ENCODE data around the gene BMERB1.
A peak's percentile ranks its signal among the peaks of the same experiment; 100 is the strongest.
"Not testable (repeated sequence)": the region's sequence is repeated elsewhere in the genome, so short reads cannot be mapped to it uniquely, and the experiment has no call there.

The BMERB1 gene

DNA sequence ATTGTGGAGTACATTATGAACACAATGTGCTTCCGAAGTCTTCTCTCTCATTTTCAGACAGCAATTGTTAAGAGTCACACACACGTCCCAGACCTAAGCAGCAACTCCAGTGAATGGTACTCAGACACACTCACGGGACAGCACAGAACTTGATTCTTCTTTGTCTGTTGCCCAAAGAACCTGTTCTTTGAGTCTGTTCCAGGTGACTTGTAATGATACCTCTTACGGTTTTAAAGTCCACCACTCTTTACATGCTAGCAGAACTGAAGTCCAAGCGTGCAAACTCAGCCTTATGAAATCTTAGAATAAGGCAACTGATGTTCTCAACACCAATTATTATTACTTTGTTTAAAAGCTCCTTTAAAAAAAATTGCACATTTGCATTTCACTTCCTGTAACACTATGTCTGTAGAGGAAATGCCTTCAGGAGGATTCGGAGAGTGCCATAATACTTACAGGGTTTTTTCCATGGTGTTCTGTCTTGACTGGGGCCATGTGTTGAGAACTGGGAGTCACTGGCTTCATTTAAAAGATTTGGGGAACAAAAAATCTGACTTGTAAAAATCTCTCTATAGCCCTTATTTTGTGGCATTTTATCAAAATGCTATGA, 160.4 kb downstream of the BMERB1 start:
- no peak for DNase-seq (ENCODE audit: low spot score)

DNA sequence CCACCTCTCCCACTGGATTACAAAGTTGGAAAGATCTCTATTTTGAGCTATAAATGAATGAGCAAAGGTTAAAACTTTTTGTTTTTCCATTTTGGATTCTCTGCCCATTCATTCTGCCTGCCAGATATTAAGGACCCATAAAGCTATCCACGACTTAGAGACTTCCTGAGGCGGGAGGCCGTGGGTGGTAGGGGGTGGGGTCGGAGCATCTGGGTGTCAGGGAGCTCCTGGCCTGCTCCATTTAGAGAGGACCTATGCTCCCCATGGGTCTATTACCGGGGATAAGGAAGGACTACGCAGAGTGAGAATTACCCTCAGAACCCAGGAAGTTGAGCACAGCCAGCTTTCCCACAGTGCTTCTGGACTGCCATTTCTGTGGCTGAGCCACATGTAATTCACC, 162.7 kb downstream of the BMERB1 start:
- no peak for DNase-seq (ENCODE audit: low spot score)

DNA sequence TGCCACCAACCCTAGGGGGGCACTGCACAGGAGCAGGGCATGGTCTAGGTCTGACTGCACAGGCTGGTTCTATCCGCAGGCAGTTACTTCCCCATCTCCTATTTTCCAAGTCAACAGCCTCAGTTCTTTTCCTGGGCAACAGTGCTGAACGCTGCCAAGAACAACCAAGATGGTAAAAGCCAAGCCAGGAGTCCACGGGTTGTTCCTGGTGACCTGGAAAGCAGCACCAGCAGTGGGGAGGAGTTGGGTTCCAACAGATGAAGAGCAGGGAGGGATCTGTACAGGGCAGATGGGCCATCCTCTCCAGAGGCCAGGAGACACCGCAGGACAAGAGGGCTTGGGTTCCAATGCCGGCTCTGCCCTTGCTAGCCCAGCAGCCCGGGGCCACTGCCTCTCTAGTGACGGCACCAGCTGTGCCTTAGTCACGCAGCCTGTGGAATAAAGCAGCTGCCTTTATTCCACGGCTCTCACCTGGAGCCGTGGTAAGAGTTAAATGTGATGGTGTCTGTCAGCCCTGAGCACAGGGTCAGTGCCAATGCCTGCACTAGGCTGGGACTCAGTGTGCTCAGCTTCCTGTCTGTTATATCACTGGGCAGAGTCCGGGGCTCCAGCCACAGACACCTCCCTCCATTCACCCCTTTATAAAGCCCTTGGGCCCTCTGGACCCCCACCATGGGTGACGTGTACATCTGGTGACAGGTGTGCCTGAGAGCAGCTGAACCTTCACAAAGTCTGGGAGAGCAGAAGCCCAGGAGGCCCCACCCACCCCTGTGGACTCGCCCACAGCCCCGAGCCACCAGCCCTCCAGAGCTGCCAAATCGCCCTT, 163.6 kb downstream of the BMERB1 start:
- DNase-seq (ENCODE audit: low spot score) = no peak

DNA sequence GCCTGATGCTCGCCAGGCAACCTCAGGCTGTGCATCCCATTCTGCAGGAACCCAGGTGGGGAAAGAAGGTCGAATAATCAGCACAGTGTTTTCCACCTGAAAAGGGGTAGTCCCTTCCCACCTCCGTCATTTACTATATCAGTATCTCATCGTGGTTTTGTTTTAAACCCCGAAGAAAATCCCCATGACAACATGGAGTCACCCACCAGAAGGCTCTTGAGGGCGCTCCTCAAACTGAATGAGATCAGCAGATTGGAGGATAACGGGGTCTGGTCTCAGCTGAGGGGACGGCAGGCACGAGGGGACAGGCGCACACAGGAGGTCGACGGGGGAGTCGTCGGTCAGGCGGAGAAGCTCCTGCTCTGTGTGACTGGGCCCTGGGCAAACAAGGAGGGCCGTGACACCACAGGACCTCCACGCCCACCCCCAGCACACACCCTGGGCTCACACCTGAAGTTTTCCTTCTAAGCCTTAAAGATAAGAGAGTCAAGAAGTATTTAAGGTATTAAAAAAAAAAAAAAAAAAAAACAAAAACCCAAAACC, 164.3 kb downstream of the BMERB1 start:
- no peak for DNase-seq (ENCODE audit: low spot score)

DNA sequence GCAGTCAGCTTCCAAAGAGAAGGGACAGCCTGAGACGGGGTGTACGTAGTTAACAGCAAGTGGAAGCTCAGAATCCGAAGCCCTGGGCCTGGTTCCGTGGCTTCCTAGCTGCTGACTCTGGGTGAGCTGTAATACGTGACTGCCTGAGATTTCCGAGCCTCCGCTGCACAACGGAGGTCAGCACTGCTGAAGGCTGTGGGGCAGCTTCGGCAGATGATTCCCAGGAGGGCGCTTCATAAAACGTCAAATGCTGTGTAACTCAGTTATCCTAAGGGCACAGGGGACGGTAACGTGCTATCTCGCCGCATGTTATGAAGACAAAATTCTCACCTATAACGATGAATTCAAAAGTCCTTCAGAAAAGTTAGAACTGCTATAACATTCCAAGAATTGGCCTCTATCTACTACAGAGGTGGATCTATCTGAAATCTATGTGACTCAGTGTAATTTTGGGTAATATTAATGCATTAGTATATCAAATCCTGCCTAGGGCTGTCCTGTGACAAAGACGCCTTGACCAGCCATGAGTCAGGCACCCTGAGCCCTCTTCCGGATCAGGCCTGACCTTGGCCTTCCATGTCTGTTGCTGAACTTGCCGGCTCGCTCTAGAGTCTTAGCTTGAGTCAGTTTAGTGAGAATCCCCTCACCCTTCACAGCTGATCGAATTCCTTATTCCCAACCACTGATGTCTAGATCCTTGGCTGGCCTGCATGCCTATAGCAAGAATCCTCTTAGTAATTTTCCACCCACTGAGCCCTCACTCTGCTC, 165.1 kb downstream of the BMERB1 start:
- peak; percentile 37 for DNase-seq (ENCODE audit: low spot score)

DNA sequence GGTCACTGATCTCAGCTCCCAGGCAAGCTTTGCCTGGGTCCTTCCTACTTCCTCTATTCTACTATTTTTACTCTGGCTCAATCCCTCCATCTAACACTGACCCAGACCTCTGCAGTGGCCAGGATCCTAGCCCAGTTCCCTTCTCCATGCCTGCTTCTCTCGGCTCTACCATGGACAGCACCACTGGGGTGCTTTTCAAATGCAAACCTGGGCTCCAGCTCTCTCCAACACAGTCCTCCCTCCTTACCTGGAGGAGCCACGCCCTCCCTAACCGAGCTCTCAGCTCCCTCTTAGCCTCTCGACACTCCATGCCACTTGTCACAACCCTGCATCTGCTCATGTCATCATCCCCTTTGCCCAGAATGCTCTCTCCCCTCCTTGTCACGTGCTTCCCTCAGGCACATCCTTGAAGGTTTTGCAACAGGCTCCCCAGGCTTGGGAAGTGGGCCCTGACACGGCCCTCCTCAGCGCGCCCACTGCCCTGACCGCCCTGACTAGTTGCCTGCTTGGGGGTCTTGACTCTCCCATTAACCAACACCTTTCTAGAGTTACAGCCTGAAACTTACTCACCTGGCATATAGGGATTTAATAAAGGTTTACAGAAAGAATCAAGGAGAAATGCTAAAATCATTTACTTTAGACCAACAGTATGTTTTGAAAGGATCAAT, 167.0 kb downstream of the BMERB1 start:
- DNase-seq (ENCODE audit: low spot score) = no peak

DNA sequence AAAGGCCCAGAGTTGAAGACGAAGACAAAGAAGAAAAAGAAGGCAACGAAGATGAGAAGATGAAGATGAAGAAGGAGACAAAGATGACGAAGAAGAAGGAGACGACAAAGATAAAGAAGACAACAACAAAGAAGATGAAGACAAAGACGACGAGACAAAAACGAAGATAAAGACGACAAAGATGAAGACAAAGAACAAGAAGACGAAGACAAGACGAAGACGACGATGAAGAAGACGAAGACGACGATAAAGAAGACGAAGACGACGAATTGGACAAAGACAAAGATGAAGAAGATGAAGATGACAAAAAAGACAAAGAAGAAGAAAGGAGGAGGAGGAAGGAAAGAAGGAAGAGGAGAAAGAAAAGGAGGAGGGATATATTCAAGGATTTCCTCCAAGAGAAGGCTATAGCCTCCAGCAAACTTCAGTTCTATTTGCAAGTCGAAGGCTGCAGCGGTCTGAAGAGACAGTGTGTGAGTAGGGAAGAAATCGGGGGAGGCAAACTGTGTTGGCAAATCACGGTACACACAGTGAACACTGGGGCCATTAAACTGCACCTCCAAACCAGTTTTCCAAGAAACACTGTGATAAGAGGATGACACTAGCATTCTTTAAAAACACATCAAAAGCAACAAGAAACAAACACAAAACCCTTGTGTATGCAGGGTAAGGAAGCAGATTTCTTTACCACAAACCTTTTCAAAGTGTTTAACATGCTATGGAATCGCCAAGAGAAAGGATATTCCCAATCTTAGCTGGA, 168.1 kb downstream of the BMERB1 start:
- no peak for DNase-seq (ENCODE audit: low spot score)

DNA sequence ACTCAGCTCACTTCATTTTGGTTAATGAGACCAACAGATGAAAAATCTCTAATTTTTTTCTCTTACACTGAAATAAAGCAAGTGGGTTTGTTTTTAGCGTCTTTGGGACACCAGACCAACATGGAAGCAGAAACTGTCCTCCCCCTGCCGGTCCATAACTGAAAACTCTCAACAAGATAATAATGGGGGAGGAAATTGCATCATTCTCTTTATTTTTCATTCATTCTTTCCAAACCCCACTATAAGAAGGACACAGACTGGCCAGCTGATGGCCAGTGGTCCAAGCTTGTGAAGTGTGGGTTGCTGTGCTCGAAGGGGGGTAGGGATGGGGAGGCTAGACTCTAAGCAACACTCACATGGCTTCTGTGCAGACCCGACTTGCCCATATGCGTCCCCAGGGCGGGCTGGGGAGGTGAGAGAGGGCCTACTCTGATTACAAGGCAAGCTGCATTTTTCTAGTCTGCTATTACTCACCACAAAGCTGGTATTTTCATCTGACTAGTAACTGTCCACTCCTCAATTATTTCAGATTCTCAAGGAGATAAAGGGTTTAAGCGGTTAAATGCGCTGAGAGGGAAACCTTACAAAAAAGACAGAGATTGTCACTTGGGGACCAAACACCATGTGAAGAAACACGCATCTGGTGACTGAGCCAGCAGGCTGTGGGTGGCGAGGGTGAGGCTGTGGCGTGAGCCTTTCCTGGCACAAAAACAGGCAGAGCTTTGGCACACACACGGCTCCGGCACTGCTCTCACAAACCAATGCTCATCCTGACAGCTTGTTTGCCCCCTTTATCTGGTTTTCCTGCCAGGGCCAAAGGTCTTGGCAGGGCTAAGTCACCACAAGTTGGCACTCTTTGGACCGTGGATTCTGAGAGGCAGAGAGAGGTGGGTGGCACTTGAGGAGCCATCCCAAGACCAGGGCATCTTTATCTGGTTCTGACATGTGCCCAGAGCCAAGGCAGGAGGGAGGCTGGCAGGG, 170.4 kb downstream of the BMERB1 start:
- no peak for DNase-seq (ENCODE audit: low spot score)

DNA sequence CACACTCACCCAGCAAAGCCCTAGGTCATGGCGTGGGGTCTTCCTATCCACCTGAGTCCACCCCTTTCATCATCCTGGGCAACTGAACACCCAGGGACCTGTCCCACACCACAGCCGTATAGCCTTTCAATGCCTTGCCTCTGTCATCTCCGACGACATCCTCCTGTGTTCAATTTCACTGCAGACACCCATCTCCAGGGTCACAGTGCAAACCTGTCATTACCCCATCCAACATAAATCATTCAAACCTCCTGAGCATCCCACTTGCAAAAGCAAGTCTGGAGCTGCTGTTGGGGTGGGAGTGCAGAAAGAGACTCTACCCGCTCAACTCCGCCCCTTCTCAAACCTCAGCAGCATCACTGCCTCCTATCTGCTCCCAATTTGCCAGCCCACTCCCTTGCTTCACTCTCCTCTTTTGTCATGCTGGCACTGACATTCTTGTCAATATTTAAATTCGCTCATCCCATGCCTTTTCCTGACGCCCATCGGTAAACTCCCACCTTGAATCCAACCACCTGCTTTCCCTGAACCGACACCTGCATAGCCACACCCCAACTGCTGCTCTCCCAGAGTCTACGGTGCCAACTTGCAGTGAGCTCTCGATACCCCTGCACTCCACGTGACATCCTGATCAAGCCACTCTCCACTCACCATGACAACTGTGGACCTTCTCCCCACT, 171.6 kb downstream of the BMERB1 start:
- DNase-seq (ENCODE audit: low spot score) = no peak

DNA sequence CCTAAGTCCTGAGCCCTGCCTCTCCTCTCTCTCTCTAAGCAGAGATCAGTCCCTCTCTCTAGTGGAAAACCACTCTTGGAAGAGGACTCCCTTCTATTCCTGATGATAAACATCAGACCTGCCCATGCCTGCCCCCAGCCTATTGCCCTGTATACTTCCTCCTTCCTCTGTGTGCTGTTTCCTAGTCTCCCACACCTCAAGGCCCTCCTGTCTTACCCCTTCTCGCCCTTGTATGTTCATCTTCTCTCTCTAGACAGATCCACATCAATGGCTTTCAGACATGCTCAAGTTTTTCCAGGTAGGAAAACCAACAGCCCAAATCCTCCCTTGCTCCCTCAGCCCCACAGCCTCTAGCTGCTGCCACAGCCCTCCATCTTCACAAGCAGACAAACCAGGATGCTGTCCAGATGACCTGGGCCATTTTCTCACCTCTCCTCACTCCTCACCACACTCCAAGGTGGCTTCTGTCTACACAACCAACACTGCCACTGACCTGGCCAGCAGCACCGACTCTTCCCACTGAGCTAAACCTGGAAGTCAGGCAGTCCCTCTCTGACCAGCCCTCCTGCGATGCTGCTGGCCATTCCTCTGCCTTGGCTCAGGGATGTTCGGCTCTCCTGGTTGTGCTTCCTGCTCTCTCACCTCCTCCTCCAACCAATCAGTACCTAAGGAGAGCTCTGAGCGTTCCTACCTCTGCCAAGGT, 172.3 kb downstream of the BMERB1 start:
- no peak for DNase-seq (ENCODE audit: low spot score)

DNA sequence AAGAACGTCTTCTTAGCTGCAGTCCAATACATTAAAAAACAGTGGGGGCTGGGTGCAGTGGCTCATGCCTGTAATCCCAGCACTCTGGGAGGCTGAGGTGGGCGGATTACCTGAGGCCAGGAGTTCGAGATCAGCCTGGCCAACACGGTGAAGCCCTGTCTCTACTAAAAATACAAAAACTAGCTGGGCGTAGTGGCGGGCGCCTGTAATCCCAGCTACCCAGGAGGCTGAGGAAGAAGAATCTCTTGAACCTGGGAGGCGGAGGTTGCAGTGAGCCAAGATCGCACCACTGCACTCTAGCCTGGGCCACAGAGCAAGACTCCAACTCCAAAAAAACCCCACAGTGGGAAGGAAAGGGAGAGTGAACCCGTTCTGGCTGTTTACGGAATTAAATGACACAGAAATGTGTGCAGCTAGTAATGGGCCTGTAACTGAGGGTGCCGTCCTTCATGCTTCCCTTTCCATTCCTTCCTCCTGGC, 172.9 kb downstream of the BMERB1 start:
- not testable (repeated sequence) for DNase-seq (ENCODE audit: low spot score)

DNA sequence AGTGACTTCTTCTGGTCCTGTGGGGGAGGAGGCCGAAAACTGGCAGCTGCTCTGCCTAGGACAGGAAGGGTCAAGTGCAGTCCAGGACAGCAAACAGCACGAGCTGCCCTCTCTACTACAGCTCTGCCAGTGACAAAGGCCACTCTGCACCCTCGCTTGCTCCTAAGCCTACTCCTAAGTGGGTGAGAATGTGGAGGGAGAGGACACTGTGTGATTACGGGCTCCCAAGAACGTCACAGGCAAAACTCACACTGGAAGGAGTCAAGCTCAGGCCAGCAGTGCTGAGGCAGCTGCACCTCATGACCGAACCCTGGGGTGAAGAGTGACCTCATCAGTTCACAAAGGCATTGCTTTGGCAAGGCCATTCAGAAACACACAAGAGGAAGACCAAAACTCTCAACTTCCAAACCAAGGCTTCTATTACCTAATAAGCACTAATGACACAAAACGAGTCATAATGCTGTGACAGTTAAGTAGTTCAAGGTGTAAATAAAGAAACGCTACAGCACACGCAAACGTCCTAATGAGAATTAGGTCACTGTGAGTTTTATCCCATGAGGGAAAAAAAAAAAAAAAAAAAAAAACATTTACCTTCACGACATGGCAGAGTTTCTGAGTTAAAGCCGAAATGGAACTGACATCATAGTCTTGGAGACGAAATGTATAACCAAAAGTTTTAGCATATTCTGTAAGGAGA, 173.5 kb downstream of the BMERB1 start:
- peak; percentile 20 for DNase-seq (ENCODE audit: low spot score)

DNA sequence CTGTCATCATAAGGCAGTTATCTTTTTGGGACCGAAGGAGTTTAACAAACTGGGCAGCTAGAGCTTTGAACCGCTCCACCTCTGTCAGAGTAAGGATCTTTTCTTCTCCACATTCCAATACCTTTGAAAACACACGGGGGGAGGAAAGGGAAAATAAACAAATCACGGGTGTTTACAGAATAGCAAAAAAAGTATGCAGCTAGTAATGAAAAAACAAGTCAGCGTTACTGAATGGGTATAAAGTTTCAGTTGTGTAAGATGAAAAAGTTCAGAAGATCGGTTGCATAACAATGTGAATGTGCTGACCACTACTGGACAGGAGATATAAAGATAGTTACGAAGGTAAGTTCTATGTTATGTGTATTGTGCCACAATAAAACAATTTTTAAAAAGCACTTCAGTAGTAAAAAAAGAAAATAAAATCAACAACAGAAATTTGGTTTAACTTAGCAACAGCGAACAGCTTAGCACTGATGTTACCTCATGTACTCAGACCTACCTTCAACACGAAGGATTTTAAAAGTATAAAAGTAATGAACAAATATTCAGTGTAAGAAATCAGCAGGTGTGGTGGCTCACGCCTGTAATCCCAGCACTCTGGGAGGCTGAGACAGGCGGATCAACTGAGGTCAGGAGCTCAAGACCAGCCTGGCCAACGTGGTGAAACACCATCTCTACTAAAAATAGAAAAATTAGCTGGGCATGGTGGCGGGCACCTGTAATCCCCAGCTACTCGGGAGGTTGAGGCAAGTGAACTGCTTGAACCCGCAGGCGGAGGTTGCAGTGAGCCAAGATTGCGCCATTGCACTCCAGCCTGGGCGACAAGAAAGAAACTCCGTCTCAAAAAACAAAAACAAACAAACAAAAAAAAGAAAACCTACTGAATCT, 174.3 kb downstream of the BMERB1 start:
- no peak for DNase-seq (ENCODE audit: low spot score)

DNA sequence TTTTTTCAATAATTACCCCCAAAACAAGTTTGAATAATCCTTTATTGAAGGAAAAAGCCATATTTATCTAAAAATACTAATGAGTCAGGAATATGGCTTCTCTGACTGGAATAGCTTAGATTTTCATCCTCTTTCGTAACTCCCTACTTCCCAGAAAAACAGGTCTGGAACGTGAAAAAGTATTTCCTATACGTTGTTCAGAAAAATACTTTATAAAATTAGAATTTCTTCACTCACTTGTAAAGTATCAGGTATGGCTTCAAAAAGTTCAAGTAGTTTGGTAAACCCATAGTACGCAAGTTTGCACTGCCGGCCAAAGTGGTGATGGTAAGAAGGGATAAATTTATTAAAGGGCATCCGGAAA, 174.9 kb downstream of the BMERB1 start:
- no peak for DNase-seq (ENCODE audit: low spot score)

DNA sequence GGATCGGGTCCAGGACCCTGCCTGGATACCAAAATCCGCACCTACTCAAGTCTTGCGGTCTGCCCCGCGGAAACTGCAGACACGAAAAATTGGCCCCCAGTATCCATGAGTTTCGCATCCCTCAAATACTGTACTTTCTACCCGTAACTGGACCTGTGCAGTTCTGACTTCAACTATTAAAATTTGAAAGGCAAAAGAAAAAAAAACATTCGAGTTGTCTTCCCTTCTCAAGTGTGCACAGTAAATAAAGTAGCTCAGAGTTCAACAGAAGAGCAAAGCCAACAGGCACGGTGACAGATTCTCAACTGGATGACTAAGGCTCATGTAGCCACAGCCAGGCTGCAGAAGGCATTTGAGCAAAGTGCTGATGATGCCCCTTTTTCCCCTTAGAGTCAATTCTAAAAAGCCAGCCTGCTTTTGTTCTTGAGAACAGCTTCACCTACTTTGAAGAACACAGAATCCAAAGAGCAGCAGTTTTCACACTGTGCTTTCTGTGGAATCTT, 176.0 kb downstream of the BMERB1 start:
- DNase-seq (ENCODE audit: low spot score) = no peak

DNA sequence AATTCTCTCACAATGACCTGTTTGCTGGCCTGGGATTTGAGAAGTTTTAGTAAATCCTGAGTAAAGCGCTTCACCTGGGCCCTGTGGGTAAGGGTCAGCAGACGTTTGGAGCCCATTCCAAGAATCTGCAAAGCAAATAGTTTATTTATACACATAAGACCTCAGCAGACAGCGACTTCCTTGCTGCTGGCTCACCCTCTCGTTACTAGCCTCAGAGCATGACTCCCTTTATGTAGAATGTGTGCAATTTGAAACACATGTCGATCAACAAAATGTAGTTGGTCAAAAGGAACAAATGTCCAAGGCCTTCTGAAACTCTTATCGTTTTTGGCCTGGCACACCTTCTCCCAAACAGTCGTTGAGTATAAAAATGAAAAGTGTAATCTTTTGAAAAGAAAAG, 177.2 kb downstream of the BMERB1 start:
- DNase-seq (ENCODE audit: low spot score) = no peak

DNA sequence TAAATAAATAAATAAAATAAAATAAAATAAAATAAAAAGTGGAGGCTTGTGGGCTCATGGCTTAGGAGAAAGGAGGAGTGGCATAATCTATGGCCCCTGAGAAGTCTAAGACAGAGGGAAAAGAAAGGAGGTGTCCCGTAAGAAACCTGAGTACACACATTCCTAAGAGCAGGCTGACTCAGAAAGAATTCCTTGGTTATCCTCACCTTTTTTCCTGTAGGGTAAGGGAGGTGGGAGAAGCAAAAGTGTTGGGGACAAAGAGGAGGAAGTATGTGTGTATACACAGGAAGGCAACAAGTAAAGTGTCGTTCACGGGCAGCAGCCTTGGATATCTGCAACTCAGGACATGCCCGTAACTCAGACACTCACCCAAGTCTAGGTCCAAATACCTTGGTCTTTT, 179.3 kb downstream of the BMERB1 start:
- peak; percentile 86 for DNase-seq (ENCODE audit: low spot score)

All from kidney tubule cell (primary cell).